ENCODE measurements around the gene HOXD13.

Gene HOXD13

DNA sequence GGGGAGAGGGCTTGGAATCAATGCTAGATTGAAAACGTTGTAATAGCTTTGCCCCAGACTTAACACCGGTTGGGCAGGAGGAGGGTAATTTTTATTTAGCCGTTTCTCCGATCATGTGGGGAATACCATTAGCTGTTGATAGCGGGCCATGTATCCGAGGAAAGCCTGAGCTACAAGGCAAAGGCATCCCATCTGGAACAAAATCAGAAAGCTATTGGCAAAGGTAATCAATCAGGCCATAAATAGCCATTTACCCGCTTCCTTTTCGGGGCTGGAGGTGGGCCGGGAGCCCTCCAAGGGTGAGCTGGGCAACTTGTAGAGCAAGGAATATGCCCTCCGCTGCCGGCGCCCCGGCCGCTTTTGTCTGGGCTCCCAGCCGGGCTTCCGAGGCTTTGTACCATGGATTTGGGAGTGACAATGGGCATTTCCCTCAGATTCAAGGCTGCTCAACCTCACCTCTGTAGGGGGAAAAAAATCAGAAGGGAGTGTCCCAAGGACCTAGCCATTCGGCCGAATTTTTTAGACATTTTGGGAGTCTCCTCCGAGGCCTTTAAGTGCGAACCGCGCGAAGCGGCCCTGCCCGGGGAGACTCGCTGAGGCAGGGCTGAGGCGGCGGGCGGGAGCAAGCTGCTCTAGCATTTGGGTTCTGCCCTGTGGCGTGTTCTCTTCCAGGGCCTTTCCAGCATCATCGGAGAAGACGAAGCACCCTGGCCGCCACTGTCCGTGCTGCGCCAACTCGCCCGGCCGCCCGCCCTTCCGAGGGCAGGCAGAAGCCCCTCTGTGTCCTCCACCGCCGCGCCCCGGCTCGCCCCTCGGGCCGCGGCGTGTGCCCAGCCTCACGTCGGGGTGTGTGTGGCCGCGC lies 28.9 kb downstream of the HOXD13 start:
- no peak for DNase-seq

DNA sequence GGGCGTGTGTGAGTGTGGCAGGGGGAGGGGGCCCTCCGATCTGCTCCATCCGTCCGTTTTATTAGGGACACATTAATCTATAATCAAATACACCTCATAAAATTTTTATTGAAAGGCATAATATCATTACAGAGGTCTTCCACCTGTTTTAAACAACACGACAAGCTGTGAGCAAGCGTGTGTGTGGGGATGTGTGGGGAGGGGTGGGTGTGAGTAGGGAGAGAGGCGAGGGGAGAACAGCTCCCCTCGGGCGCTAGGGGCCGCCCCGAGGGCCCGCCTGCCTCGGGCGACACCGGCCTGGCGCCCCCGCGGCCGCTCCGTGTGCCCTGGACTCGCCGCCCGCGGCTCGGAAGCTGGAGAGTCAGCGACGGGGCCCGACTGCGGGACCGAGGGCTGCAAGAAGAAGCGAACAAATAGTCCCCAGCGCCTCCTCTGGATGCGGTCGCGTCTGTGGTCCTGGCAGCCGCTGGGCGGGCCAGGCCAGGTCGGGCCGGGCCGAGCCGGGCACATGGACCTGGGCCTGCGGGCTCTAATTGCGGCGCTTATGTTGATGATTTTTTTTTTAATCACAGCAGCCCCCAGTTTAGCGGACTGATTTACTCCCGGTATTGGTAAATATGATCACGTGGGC lies 29.6 kb downstream of the HOXD13 start:
- DNase-seq, result no peak

DNA sequence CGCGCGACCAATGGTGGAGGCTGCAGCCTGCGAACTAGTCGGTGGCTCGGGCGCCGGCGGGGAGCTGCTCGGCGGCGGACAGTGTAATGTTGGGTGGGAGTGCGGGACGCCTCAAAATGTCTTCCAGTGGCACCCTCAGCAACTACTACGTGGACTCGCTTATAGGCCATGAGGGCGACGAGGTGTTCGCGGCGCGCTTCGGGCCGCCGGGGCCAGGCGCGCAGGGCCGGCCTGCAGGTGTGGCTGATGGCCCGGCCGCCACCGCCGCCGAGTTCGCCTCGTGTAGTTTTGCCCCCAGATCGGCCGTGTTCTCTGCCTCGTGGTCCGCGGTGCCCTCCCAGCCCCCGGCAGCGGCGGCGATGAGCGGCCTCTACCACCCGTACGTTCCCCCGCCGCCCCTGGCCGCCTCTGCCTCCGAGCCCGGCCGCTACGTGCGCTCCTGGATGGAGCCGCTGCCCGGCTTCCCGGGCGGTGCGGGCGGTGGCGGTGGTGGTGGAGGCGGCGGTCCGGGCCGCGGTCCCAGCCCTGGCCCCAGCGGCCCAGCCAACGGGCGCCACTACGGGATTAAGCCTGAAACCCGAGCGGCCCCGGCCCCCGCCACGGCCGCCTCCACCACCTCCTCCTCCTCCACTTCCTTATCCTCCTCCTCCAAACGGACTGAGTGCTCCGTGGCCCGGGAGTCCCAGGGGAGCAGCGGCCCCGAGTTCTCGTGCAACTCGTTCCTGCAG lies 30.3 kb downstream of the HOXD13 start, which contains the start of gene HOXD9:
HOXD9 (plus strand) TSS at position 37 of the 728 bp plus-strand sequence; CDS start at position 87, 50 bp downstream.
- no peak for DNase-seq

DNA sequence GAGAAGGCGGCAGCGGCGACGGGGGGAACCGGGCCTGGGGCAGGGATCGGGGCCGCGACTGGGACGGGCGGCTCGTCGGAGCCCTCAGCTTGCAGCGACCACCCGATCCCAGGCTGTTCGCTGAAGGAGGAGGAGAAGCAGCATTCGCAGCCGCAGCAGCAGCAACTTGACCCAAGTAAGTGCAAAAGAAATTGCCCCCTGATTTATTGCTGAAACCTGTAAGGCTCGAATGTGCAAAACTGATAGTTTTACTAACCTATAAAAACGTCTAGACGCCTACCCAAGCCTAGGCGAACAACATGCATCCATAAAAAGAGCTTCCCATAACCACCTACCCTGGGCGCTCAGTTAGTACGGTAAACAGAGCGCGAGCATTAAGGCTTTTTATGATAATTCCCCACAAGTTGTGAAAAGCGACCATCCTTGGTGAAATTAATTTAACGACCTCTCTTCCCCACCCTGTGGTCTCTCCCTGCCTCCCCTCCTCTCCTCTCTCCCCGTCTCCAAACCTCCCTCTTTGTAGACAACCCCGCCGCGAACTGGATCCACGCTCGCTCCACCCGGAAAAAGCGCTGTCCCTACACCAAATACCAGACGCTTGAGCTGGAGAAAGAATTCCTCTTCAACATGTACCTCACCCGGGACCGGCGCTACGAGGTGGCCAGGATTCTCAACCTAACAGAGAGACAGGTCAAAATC lies 31.0 kb downstream of the HOXD13 start:
- DNase-seq, result no peak

DNA sequence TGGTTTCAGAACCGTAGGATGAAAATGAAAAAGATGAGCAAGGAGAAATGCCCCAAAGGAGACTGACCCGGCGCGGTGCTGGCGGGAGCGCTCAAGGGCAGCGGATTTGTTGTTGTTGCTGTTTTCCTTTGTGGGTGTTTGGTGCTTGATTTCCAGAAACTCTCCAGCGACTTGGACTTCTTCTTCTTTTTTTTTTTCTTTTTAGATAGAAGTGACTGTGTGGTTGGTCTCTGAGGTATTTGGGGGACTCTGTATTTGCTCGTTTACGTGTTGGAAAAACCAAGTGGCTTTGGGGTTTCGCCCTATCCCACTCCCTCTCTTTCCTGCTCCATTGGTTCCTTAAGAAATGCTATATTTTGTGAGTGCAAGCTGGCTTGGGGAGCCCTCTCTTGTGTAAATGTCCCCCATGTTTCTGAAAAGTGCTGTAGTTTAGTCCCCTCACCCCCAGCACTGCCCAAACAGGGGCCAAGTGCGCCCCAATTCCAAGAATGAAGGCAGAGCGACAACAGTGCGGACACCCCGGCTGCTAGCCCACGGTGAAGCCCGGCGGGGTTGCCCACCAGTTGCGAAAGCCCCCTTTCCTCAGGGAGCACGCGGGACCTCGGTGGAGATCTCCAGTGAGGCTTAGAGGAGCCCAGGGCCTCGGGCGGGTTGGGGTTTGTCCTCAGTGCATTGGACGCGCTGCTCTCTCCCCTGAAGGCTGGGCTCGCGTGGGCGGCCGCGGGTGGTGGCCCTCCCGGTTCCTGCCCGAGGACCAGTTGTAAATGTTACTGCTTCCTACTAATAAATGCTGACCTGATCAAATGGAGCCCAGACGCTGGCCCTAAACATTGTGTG lies 31.8 kb downstream of the HOXD13 start:
- no peak for DNase-seq

DNA sequence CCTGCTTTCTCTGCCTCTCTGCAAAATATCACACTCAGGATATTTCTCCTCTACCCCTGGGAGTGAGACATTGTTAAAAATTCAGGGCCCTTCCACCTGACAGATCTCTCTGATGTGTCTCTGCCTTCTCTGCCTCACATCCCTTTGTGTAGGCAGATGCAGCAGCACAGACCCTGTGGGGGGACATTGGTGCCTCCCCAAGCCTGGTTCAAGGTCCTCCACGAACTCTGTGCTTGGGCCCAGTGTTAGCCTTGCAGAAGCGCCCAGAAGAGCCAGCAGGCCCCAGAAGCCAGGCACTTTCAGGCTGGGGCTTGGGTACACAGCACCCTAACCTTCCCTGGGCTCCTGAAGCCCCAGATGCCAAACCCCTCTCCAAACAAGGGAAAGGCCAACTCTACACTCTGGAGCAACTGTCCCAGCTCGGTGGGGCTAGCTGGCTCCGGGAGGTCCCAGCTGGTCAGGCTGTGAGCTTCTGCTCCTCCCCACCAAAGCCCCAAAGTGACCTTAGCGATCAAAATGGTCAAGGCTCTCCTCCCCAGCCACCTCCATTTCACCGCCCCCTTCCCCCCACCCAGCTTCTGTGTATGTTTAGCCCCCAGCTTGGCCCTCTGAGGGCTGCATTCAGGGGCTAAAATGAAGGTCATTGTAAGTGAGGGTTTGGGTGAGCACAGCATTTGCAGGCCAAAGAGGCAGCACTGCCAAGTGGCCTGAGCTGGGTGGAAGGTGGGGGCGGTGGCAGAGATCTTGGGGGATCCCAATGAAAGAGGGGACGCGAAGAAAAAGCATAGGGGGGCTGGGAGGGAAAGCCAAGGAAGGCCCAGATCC lies 32.6 kb downstream of the HOXD13 start:
- DNase-seq, result no peak

DNA sequence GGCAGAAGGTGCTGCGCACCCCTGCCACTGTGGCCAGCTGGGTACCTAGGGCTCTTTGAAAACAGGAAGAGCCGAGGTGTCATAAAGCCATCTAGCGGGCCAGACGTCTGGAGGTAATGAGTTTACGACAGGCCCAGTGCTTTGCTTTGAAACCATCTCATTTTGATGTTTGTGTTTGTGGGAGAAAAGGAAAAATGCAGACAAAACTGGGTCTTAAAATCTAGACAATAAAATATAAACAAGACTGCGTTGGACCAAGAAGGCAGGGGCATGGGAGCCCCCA lies 33.2 kb downstream of the HOXD13 start:
- DNase-seq, result no peak

DNA sequence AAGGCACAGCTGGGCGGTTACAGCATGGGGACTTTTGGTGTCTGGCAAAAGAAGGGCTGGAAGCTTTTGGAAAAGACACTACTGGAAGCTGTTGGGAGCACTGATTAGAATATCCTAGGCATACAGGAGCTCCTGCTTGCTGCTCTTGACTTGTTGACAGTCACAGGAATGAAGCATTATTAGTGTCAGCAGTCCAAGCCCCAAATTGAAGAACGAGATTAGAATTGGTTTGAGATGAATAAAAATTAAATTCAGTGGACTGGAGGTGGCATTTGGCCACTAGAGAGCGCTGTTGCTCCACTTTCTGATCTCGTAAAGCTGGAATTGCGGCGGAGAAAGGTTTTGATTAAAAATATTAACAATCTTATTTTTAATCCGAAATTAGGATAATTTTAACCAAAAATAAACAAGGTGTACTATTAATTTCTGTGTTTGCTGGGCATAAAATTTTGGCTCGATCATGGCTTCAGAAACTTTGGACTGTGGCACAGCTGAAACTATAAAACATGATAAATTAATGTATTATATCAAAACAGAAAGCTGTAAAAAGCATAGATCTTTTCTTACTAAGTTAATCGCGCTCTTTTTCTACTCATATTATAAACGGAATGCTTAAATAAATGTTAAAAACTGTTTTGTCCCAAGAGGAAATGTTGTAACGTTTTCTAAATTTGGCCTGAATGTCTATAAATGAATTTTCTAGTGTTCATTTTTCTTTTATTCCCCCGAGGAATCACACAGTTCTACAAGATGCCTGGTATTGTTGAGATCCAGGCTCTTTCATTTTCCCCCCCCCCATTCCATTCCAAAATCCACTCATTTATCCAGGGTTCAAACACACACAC lies 34.6 kb downstream of the HOXD13 start:
- DNase-seq, result no peak

DNA sequence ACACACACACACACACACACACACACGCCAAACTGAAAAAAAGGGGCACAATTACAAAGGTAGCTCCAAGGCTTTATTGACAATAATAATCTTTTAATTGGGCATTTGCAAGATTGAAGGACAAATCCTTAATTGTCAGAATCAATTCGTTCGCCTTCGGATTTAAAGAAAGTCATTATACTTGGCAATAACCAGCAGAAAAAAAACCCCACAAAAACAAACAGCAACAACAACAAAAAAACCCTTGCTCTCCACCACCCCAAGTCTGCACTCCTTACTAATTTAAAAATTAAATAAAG lies 35.2 kb downstream of the HOXD13 start:
- no peak for DNase-seq

DNA sequence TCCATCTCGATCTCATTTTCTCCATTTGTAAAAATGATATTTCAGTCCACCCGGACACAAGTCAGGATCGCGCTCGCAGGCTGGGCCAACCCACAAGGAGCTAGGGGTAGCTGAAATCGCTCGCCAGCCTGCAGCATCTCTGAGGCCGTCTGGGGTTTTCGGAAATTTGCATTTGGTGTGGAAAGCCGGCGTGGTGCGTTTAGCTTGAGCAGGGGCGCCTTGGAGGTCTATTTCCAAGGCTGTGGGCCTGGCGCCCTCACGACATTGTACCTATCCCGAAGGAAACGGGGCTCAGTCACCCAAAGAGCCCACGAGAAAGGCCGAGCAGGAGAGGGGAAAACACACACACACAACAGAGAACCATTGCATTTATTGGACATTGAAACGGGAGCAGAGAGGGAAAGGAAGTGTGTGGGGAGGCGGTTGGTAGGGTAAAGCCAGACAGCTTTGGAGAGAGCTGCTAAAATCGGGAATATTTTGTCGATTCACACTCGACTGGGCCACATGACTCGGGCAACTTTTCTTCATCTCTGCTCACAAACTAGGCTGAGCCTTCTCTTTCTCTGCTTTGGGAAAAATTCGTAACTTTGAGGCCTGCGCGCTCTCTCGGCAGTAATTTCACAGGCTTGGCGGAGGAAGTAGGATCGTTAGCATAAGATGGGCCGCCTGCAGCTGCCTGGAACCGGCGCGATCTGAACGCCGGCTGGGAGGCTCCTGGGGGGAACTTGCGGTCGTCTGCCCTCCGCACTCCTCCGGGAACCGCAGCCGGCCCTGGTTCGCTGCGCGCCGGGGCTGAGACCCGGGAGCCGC lies 35.9 kb downstream of the HOXD13 start:
- DNase-seq, result no peak

DNA sequence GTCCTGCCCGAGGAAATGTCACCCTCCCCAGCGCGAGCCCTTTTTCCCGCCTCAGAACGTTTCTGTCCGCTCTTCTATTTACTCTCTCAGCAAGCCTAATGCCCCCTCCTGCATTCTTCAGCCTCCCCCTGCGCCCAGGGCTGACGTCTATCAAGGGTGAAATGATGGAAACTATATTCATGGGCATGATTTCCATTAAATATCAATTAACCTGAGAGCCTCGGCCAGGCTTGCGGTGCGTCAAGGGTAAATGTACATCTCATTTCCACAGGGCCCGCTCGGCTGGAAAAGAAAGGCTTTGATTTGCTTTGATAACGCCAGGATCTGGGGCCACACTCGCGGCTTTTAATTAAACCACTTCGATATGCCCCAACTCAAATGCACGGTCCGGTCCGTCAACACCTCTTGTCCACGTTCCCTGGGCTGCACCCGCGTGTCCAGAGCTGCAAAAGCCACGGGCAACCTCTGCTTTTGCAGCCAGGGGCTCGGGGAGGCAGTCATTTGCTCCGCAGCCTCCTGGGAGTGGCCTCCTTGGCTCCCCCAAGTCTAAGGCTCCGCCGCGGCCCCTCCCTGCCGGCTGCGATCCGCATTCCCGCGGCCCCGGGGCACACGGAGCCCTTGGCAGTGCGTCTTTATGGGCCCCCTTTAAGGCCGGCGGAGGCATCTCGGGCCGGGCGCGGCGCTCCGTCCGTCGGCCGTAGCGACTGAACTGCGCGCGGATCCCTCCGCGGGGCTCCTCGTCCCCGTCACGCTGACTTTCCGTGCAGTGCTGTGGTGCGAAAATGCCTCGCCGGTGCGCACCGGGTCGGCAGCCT lies 36.7 kb downstream of the HOXD13 start, which contains the start of gene HOXD8:
HOXD8 (plus strand) TSS at position 724 of the 815 bp plus-strand sequence. CDS start 662 bp downstream, outside the sequence.
- no peak for DNase-seq

DNA sequence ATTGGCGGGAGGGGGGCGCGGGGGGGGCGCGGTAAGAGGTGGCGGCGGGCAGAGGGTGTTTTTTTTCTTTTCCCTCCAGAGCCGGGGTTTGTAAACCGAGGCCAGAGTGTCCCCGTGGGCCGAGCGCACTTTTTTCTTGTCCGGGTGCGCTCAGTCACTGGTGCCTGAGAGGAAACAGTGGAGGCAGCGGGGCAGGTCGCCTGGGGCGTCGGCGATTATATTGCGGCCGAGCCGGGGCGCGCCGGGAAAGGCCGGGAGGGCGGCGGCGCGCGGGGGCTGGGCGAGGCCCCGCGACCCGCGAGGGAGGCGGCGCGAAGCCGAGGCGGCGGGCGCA lies 37.3 kb downstream of the HOXD13 start:
- DNase-seq, result no peak

DNA sequence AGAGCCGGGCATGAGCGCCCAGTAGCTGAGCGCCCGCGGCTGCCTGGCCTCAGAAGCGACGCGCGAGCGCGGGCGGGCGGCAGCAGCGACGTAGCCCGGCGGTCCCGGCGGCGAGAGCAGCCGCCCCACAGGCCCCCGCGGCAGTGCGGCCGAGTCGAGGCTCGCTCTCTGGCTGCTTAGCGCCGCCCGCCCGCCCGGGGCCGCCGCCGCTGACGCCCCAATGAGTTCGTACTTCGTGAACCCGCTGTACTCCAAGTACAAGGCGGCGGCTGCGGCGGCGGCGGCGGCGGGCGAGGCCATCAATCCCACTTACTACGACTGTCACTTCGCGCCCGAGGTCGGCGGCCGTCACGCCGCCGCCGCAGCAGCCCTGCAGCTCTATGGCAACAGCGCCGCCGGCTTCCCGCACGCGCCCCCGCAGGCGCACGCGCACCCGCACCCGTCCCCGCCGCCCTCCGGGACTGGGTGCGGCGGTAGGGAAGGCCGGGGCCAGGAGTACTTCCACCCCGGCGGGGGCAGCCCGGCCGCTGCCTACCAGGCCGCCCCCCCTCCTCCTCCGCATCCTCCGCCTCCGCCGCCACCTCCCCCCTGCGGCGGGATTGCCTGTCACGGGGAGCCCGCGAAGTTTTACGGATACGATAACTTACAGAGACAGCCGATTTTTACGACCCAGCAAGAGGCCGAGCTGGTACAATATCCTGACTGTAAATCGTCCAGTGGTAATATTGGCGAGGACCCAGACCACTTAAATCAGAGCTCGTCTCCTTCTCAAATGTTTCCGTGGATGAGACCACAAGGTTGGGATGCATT lies 37.8 kb downstream of the HOXD13 start:
- no peak for DNase-seq

DNA sequence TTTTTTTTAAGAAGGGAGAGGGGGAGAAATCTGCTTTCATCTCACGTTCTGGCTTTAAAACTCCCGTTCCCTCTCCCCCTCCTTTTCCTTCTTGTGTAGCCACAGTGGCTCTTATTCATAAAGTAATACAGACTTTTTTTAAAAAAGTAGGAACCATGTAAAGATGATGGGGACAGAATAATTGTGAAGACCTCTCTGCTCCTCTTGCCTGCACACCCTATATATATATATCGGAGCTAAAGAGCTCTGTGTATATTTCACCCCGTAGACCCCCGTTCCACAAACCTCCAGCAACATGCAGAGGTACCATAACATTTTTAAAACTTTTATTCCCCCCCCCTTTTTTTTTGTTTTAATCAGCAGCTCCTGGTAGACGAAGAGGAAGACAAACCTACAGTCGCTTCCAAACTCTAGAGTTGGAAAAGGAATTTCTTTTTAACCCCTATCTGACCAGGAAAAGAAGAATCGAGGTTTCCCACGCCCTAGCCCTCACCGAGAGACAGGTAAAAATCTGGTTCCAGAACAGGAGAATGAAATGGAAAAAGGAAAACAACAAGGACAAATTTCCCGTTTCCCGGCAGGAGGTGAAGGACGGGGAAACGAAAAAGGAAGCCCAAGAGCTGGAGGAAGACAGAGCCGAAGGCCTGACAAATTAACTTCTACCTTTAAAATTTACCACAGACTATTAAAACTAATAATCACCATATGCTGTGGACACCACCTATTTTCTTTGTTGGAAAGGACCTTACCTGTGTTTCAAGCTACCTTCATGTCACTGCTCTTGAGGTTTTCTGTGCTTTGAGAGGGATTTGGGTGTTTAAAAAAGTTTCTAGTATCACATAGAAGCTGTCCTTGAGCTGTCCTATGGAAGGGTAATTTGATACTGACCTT lies 38.7 kb downstream of the HOXD13 start:
- DNase-seq, result no peak

DNA sequence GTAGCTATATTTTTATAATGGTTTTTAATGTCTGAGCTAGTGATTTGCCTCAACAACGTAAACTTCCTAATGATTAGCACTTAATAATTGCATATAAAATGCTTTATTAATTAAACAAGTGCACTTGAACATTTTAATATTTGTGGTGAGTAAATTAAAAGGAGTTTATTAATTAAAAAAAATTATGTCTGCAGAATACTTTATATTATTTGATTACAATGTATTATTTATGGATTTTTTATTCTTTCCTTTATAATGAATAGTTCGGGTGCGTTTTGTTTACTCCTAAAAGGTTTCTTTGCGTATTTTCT lies 39.3 kb downstream of the HOXD13 start:
- no peak for DNase-seq

DNA sequence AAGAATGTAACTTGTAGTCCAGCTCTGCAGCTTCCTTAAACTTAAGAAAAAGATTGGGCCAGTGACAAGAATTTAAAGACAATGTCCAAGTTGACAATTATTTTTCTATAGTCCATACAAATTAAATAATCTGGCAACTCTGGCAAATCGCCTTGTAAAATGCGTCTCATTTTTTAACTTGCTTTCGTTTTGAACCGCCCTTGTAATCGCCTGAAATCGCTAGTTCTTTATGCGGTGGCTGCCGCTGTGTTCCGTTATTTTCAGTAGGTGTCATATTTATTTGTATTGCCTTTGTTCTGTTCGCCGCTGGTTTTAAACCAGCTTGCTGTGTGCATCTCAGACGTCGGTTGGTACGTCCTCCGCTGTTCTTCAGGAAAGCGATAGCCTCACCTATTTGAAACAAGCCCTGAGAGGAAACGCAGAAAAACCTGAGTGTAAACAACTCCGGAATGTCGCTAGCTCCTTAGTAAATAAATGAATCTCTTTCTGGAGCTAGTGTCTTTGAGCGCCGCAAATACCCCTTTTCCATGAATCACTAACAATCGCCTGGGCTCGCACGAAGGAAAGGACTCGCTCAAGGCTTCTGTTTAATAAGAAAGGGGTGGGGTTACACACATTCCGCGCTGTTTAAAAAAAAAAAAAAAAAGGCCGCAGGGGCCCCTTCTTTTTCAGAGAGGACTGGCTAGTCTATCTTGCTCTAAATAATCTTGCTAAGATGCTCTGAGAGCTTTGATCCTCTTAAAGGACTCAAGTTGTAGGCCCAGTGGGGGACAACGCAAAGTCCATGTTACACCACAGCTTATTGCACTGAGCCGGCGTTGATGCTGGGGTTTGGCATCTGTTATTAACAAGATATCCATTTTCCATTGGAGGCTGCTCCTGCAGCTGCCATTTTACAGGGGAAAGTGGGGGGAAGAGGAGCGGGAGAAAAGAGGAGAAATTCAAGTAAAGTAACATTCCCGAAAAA lies 40.0 kb downstream of the HOXD13 start:
- DNase-seq, result no peak
